RWPE1 (cell line): Measurements from ENCODE around the gene IQGAP2.

Source experiments
- CTCF ChIA-PET: fragments of 350-600 bp; sonication (Branson Sonifier 250); formaldehyde crosslinking; extraction: SDS; loops from one replicate; lab custom pipeline; 2021; lab: Yijun Ruan, JAX
- POLR2A ChIA-PET: fragments of 400-600 bp; formaldehyde crosslinking; extraction: SDS; loops from one replicate; lab custom pipeline; 2020; ENCODE audit warnings: antibody characterized with exemption; ENCODE audit not compliant: low non-redundant PET; lab: Yijun Ruan, JAX
- DNase-seq: peaks from one replicate; pipeline ENCODE4 v3.0.0; 2012; ENCODE audit warnings: low spot score
- H3K27ac ChIP-seq: fragments of 450-650 bp; 2 replicates; pipeline ENCODE4 v1.5.1; 2017
- TF ChIP-seq, protein P1 (sequence below): fragments of 450-650 bp; conservative IDR thresholded peaks from 2 replicates; pipeline ENCODE4 v1.5.1; 2017; ENCODE audit warnings: low read depth, mild to moderate bottlenecking

The IQGAP2 gene

DNA sequence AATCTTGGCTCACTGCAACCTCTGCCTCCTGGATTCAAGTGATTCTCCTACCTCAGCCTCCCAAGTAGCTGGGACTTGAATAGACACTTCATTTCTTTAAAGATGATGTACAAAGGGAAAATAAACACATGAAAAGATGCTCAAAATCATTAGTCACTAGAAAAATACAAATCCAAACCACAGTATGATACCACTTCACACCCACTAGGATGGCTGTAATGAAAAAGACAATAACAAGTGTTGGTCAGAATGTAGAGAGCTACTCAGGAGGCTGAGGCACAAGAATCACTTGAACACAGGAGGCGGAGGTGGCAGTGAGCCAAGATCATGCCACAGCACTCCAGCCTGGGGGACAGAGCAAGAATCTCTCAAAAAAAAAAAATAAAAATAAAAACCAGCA lies 207.1 kb downstream of the IQGAP2 start:
- TF ChIP-seq, protein P1, sequence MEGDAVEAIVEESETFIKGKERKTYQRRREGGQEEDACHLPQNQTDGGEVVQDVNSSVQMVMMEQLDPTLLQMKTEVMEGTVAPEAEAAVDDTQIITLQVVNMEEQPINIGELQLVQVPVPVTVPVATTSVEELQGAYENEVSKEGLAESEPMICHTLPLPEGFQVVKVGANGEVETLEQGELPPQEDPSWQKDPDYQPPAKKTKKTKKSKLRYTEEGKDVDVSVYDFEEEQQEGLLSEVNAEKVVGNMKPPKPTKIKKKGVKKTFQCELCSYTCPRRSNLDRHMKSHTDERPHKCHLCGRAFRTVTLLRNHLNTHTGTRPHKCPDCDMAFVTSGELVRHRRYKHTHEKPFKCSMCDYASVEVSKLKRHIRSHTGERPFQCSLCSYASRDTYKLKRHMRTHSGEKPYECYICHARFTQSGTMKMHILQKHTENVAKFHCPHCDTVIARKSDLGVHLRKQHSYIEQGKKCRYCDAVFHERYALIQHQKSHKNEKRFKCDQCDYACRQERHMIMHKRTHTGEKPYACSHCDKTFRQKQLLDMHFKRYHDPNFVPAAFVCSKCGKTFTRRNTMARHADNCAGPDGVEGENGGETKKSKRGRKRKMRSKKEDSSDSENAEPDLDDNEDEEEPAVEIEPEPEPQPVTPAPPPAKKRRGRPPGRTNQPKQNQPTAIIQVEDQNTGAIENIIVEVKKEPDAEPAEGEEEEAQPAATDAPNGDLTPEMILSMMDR = no peak
- H3K27ac ChIP-seq = no peak overlapping the region
- no peak for DNase-seq
- CTCF ChIA-PET = interaction anchor here (1.8 kb wide), 1 partner anchor 164 kb away, joined by 5 read pairs; no protein-coding TSS in a partner anchor
- POLR2A ChIA-PET = no interaction called here

DNA sequence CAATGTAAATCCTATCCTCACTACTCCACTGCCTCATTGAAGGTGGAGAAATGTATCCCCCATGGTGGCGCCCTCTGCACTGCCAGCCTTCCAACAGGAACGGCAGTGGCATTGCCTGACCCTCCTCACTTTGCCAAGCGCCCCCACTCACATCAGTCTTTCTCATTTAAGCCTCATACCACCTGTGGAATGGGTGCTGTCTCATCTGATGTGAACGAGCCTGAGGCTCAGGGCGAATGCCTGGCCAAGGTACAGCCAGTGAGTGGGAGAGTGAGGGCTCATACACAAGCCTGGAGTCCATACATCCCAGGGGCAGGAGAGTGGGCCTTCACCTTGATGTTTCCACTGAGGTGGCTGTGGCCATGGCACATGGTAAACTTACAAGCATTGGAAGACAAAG lies 209.9 kb downstream of the IQGAP2 start:
- DNase-seq = no peak
- ChIA-PET CTCF (no interaction called here), POLR2A (no interaction called here)
- no peak overlapping the region for H3K27ac ChIP-seq
- TF ChIP-seq, protein P1 = no peak

DNA sequence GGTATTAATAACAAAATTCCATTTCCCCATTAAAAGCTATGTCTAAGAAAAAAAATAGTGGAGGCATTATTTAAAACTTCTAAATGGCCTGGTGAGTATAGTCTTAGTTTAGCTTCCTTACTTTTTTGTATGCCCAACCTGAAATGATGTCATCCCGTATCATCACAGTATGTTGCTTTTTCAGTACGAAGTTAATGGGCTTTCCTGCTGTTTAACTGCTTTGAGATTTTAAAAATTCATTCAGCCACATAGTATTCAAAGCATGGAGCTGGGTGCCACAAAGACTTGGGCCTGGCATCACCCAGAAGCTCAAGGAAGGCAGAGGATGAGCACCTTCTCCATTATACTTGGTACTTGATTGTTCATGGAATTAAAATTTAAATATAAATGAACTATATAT lies 212.7 kb downstream of the IQGAP2 start:
- CTCF ChIA-PET = interaction anchor here (0.5 to 1.2 kb wide), 6 partner anchors 13 to 528 kb away, joined by 3 to 4 read pairs (median 3); no protein-coding TSS in a partner anchor
- TF ChIP-seq, protein P1 = no peak
- H3K27ac ChIP-seq = no peak overlapping the region
- POLR2A ChIA-PET = no interaction called here
- DNase-seq = no peak

DNA sequence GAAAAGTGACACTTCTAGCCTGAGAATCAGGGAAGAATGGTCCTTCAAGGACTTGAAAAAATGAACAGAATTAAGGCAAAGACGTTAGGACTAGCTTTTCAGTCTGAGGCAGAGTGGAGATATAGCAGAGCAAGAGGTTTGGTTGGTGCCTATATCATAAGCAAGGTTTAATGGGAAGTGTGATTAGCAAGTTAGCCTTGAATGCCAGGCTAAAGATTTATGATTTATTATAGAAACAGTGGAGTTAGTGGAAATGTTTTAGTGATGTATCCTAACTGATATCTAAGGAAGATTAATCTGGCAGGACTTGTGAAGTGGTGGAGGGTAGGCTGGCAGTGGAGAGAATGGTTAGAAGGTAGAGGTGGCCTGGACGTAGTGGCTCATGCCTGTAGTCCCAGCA lies 213.1 kb downstream of the IQGAP2 start:
- DNase-seq = no peak
- H3K27ac ChIP-seq = no peak overlapping the region
- TF ChIP-seq, protein P1 = no peak
- CTCF ChIA-PET = interaction anchor here (0.5 to 0.6 kb wide), 2 partner anchors 377 to 528 kb away, joined by 3 read pairs; no protein-coding TSS in a partner anchor
- POLR2A ChIA-PET = no interaction called here

DNA sequence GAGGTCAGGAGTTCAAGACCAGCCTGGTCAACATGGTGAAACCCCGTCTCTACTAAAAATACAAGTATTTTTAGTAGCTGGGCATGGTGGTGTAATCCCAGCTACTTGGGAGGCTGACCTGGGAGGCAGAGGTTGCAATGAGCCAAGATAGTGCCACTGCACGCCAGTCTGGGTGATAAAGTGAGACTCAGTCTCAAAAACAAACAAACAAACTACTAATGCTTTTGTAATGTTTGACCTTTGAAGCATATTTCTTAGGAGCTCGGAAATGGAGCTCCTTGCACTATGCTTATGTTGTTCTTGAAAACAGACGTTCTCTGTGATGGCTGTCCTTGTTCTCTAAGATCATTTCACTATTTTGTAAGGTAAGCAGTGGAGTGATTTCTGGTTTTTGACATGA lies 214.1 kb downstream of the IQGAP2 start:
- TF ChIP-seq, protein P1 = no peak
- no peak for DNase-seq
- POLR2A ChIA-PET = no interaction called here
- CTCF ChIA-PET = interaction anchor here (1.1 kb wide), 1 partner anchor 34 kb away, joined by 3 read pairs; no protein-coding TSS in a partner anchor
- no peak overlapping the region for H3K27ac ChIP-seq

DNA sequence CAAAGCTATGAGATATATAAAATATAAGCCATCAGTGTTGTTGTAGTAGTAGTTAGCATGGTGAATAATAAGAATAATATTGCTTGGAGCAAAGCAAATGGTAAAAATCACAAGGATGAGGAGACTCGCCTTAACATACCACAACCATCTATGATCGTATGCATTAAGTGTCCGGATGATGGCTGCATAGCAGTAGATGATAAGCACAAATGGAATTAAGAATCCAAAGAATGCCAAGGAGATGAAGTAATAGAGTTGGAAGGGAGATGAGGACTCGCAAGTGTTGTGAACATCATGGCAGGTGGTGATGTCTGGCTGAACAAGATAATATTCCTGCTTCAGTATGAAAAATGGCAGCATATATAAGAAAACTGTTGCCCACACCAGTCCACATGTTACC lies 214.6 kb downstream of the IQGAP2 start:
- CTCF ChIA-PET = interaction anchor here (0.7 to 1.1 kb wide), 2 partner anchors 15 to 34 kb away, joined by 3 read pairs; no protein-coding TSS in a partner anchor
- DNase-seq = no peak
- POLR2A ChIA-PET = no interaction called here
- TF ChIP-seq, protein P1 = no peak
- H3K27ac ChIP-seq = no peak overlapping the region
